Stimulated activated naive CD4-positive, alpha-beta T cell treated with Interleukin-2 at 50 U/mL for 16 hours (primary cell): Measurements from ENCODE around the gene MYH11.
"Not testable (repeated sequence)": the region's sequence is repeated elsewhere in the genome, so short reads cannot be mapped to it uniquely, and the experiment has no call there.

Experiments
- DNase-seq: peaks from one replicate; lab custom pipeline; 2025; lab: John Stamatoyannopoulos, UW

MYH11 gene

GRCh38 chr16:15809297-15809696 lies 47.5 kb downstream of the MYH11 start:
- not testable (repeated sequence) for DNase-seq

- no peak for DNase-seq
Measured at GRCh38 chr16:15808071-15808470, 48.8 kb downstream of the MYH11 start.

GRCh38 chr16:15807603-15808009 lies 49.2 kb downstream of the MYH11 start:
- DNase-seq, result no peak

GRCh38 chr16:15803618-15804017 lies 53.2 kb downstream of the MYH11 start:
- no peak for DNase-seq

GRCh38 chr16:15799851-15800495 lies 56.9 kb downstream of the MYH11 start:
- no peak for DNase-seq

- DNase-seq, result no peak
Measured at GRCh38 chr16:15798671-15799070, 58.2 kb downstream of the MYH11 start.

GRCh38 chr16:15796885-15797284 lies 59.9 kb downstream of the MYH11 start:
- DNase-seq, result no peak

GRCh38 chr16:15795615-15796014 lies 61.2 kb downstream of the MYH11 start:
- DNase-seq, result no peak

- no peak for DNase-seq
Measured at GRCh38 chr16:15792563-15792971, 64.3 kb downstream of the MYH11 start.

- DNase-seq, result no peak
Measured at GRCh38 chr16:15790458-15790857, 66.4 kb downstream of the MYH11 start.

- not testable (repeated sequence) for DNase-seq
Measured at GRCh38 chr16:15789816-15790215, 67.0 kb downstream of the MYH11 start.

- DNase-seq, result no peak
Measured at GRCh38 chr16:15788846-15789239, 68.0 kb downstream of the MYH11 start.

- DNase-seq, result no peak
Measured at GRCh38 chr16:15786501-15786900, 70.3 kb downstream of the MYH11 start.

GRCh38 chr16:15785386-15786059 lies 71.3 kb downstream of the MYH11 start:
- no peak for DNase-seq

- no peak for DNase-seq
Measured at GRCh38 chr16:15783985-15784384, 72.8 kb downstream of the MYH11 start.

GRCh38 chr16:15782573-15783365 lies 74.1 kb downstream of the MYH11 start:
- no peak for DNase-seq

GRCh38 chr16:15781650-15782049 lies 75.2 kb downstream of the MYH11 start:
- DNase-seq, result no peak

- no peak for DNase-seq
Measured at GRCh38 chr16:15780805-15781204, 76.0 kb downstream of the MYH11 start.

GRCh38 chr16:15779664-15780351 lies 77.0 kb downstream of the MYH11 start:
- DNase-seq, result no peak

GRCh38 chr16:15778999-15779614 lies 77.7 kb downstream of the MYH11 start:
- DNase-seq, result no peak

GRCh38 chr16:15778204-15778743 lies 78.6 kb downstream of the MYH11 start:
- no peak for DNase-seq
